Neuronal stem cell (in vitro differentiated cells): Measurements from ENCODE around the gene IL5RA.

Source experiments
- DNase-seq: peaks from one replicate; pipeline ENCODE4 v3.0.0-alpha.2; 2013; ENCODE audit warnings: low spot score
- H2AFZ ChIP-seq: one replicate; pipeline ENCODE4 v1.6.1; 2013; ENCODE audit warnings: mild to moderate bottlenecking, low read length, inconsistent platforms
- H2AK5ac ChIP-seq: 2 replicates; pipeline ENCODE4 v1.6.1; 2013; ENCODE audit warnings: low read depth, mild to moderate bottlenecking, inconsistent platforms, low read length, moderate library complexity, mixed read lengths
- H2BK120ac ChIP-seq: 2 replicates; pipeline ENCODE4 v1.6.1; 2013; ENCODE audit warnings: low read depth, mild to moderate bottlenecking, inconsistent platforms, low read length, moderate library complexity, mixed read lengths
- H2BK12ac ChIP-seq: one replicate; pipeline ENCODE4 v1.6.1; 2013; ENCODE audit warnings: low read length, inconsistent platforms
- H2BK15ac ChIP-seq: 2 replicates; pipeline ENCODE4 v1.6.1; 2013; ENCODE audit warnings: mild to moderate bottlenecking, low read length, inconsistent platforms, mixed read lengths
- H2BK5ac ChIP-seq: one replicate; pipeline ENCODE4 v1.6.1; 2013; ENCODE audit warnings: inconsistent platforms, mild to moderate bottlenecking, low read length, moderate library complexity
- H3K14ac ChIP-seq: one replicate; pipeline ENCODE4 v1.6.1; 2013; ENCODE audit warnings: low read length, inconsistent platforms
- H3K18ac ChIP-seq: 2 replicates; pipeline ENCODE4 v1.6.1; 2013; ENCODE audit warnings: low read length, inconsistent platforms
- H3K23ac ChIP-seq: 2 replicates; pipeline ENCODE4 v1.6.1; 2013; ENCODE audit warnings: low read depth, mild to moderate bottlenecking, mixed read lengths, low read length, inconsistent platforms; ENCODE audit not compliant: poor library complexity
- H3K27ac ChIP-seq: replicated peaks from 3 replicates; pipeline ENCODE4 v1.5.1; 2013; ENCODE audit warnings: low read length, inconsistent platforms
- H3K27me3 ChIP-seq, 3 experiments: 2 replicates each; pipeline ENCODE4 v1.6.1; 2013; ENCODE audit warnings: low read length in 3 of 3, mild to moderate bottlenecking in 2 of 3, inconsistent platforms in 1 of 3, low read depth in 1 of 3, mixed read lengths in 1 of 3, moderate library complexity in 1 of 3; ENCODE audit not compliant: control insufficient read depth in 3 of 3, insufficient read depth in 3 of 3
- H3K36me3 ChIP-seq, 2 donors: replicated peaks in 1 of 2; 2 replicates each; pipeline ENCODE4 v1.6.1; 2013; ENCODE audit warnings: low read length in 2 of 2; ENCODE audit not compliant: control insufficient read depth in 2 of 2, insufficient read depth in 2 of 2
- H3K4ac ChIP-seq: 2 replicates; pipeline ENCODE4 v1.6.1; 2013; ENCODE audit warnings: inconsistent platforms, mild to moderate bottlenecking, low read length, moderate library complexity
- H3K4me1 ChIP-seq, 2 donors: 1 replicate in 1 of 2; 2 replicates in 1 of 2; pipeline ENCODE4 v1.6.1; 2013; ENCODE audit warnings: low read length in 2 of 2, low read depth in 1 of 2; ENCODE audit not compliant: control insufficient read depth in 2 of 2, insufficient read depth in 1 of 2
- H3K4me2 ChIP-seq: one replicate; pipeline ENCODE4 v1.6.1; 2013; ENCODE audit warnings: mild to moderate bottlenecking, low read length, inconsistent platforms; ENCODE audit not compliant: insufficient read depth, poor library complexity, severe bottlenecking
- H3K4me3 ChIP-seq, 2 donors: 2 replicates each; pipeline ENCODE4 v1.5.1; 2013; ENCODE audit warnings: low read length in 2 of 2, mild to moderate bottlenecking in 2 of 2, inconsistent platforms in 1 of 2, moderate library complexity in 1 of 2
- H3K79me1 ChIP-seq: one replicate; pipeline ENCODE4 v1.6.1; 2013; ENCODE audit warnings: low read depth, mild to moderate bottlenecking, inconsistent platforms, low read length, moderate library complexity
- H3K9ac ChIP-seq: one replicate; pipeline ENCODE4 v1.6.1; 2013; ENCODE audit warnings: mild to moderate bottlenecking, low read depth, low read length, inconsistent platforms; ENCODE audit not compliant: poor library complexity
- H3K9me3 ChIP-seq, 2 donors: replicated peaks in 1 of 2; 2 replicates each; pipeline versions ENCODE3 to v1.6.1; 2013; ENCODE audit warnings: low read length in 2 of 2, mild to moderate bottlenecking in 2 of 2, inconsistent platforms in 1 of 2, low read depth in 1 of 2, mixed read lengths in 1 of 2, moderate library complexity in 1 of 2; ENCODE audit not compliant: control insufficient read depth in 2 of 2, insufficient read depth in 1 of 2
- H4K8ac ChIP-seq: one replicate; pipeline ENCODE4 v1.6.1; 2013; ENCODE audit warnings: low read depth, mild to moderate bottlenecking, inconsistent platforms, low read length, moderate library complexity
- H4K91ac ChIP-seq: one replicate; pipeline ENCODE4 v1.6.1; 2013; ENCODE audit warnings: low read length, low read depth, mild to moderate bottlenecking, inconsistent platforms; ENCODE audit not compliant: poor library complexity
- WGBS, 2 donors: extraction: QIAGEN DNeasy Blood & Tissue Kit; methylation state at CpG; one replicate each; pipeline ENCODE4 v1.1.7; 2013; ENCODE audit warnings: missing lambda C conversion rate in 2 of 2, mixed read lengths in 1 of 2; ENCODE audit not compliant: insufficient read length in 2 of 2, insufficient replicate concordance in 1 of 2; ENCODE audit errors: extremely low coverage in 2 of 2; 5-methylcytosine and 5-hydroxymethylcytosine counted together

The IL5RA gene

GRCh38 chr3:3134750-3135448 is 24.7 kb upstream of the IL5RA start:
- no peak for DNase-seq

GRCh38 chr3:3133500-3133899 is 23.3 kb upstream of the IL5RA start:
- WGBS, 2 donors, result no CpG with 5 or more reads among the region's 6 CpGs
- H3K4me3 ChIP-seq, result no peak overlapping the region
- H4K8ac ChIP-seq, result no peak overlapping the region
- H2AFZ ChIP-seq, result no peak overlapping the region
- H3K36me3 ChIP-seq, result peaks cover 8 to 87% of the 10 kb centered on the region in 2 donors
- H3K18ac ChIP-seq, result no peak overlapping the region
- H2BK5ac ChIP-seq, result no peak overlapping the region
- no peak overlapping the region for H3K4me2 ChIP-seq
- no peak overlapping the region for H4K91ac ChIP-seq
- no peak overlapping the region for H2BK15ac ChIP-seq
- H2BK120ac ChIP-seq, result no peak overlapping the region
- no peak overlapping the region for H3K23ac ChIP-seq
- peaks cover 0 to 15% of the 10 kb centered on the region in 2 donors for H3K9me3 ChIP-seq
- H3K27me3 ChIP-seq, result no peaks in the 10 kb centered on the region
- no peaks in the 10 kb centered on the region for H3K4me1 ChIP-seq
- no peak overlapping the region for H3K14ac ChIP-seq
- no peak overlapping the region for H2AK5ac ChIP-seq
- H3K27ac ChIP-seq, result no peak overlapping the region
- H2BK12ac ChIP-seq, result no peak overlapping the region
- no peak for DNase-seq
- H3K4ac ChIP-seq, result no peak overlapping the region
- H3K9ac ChIP-seq, result no peak overlapping the region
- H3K79me1 ChIP-seq, result no peaks in the 10 kb centered on the region

More at GRCh38 chr3:3134750-3135448, 24.7 kb upstream of the IL5RA start:
- Histone ChIP-seq H2AFZ (no peak overlapping the region), H4K91ac (no peak overlapping the region), H3K4ac (no peak overlapping the region), H3K14ac (no peak overlapping the region), H2BK12ac (no peak overlapping the region), H2AK5ac (no peak overlapping the region), H2BK5ac (no peak overlapping the region), H3K27me3 (no peaks in the 10 kb centered on the region), H2BK120ac (no peak overlapping the region), H3K9me3 (peaks cover 0 to 13% of the 10 kb centered on the region in 2 donors), H3K4me3 (no peak overlapping the region), H3K23ac (no peak overlapping the region), H3K79me1 (no peaks in the 10 kb centered on the region), H3K4me2 (no peak overlapping the region), H3K9ac (no peak overlapping the region), H3K36me3 (peaks cover 5 to 87% of the 10 kb centered on the region in 2 donors), H4K8ac (no peak overlapping the region), H3K4me1 (no peaks in the 10 kb centered on the region), H3K18ac (no peak overlapping the region), H3K27ac (no peak overlapping the region), H2BK15ac (no peak overlapping the region)
- no CpG with 5 or more reads among the region's 4 CpGs for WGBS, 2 donors

GRCh38 chr3:3129579-3129978 is 19.4 kb upstream of the IL5RA start:
- no peak overlapping the region for H3K4ac ChIP-seq
- H4K8ac ChIP-seq, result no peak overlapping the region
- no CpG with 5 or more reads among the region's 5 CpGs for WGBS, 2 donors
- H3K36me3 ChIP-seq, result peaks cover 8 to 49% of the 10 kb centered on the region in 2 donors
- no peak overlapping the region for H2BK5ac ChIP-seq
- no peak overlapping the region for H2BK120ac ChIP-seq
- H4K91ac ChIP-seq, result no peak overlapping the region
- peaks cover 0 to 15% of the 10 kb centered on the region in 2 donors for H3K9me3 ChIP-seq
- H3K4me2 ChIP-seq, result no peak overlapping the region
- H3K27me3 ChIP-seq, result no peaks in the 10 kb centered on the region
- H3K9ac ChIP-seq, result no peak overlapping the region
- peaks cover 2 to 4% of the 10 kb centered on the region in 2 donors for H3K4me1 ChIP-seq
- H2AFZ ChIP-seq, result no peak overlapping the region
- no peak overlapping the region for H3K4me3 ChIP-seq
- no peak overlapping the region for H3K18ac ChIP-seq
- peaks cover 10% of the 10 kb centered on the region for H3K79me1 ChIP-seq
- no peak overlapping the region for H2BK15ac ChIP-seq
- no peak overlapping the region for H2BK12ac ChIP-seq
- H2AK5ac ChIP-seq, result no peak overlapping the region
- no peak for DNase-seq
- no peak overlapping the region for H3K23ac ChIP-seq
- H3K27ac ChIP-seq, result no peak overlapping the region
- H3K14ac ChIP-seq, result no peak overlapping the region

GRCh38 chr3:3127432-3128010 is 17.3 kb upstream of the IL5RA start:
- Histone ChIP-seq H3K27me3 (no peaks in the 10 kb centered on the region), H2AK5ac (peak overlapping the region; percentile 70), H3K4me2 (peak overlapping the region; percentile 85), H2BK12ac (no peak overlapping the region), H3K14ac (peak overlapping the region; percentile 63), H3K4me3 (peak overlapping the region; percentile 92 to 93), H2AFZ (peak overlapping the region; percentile 92), H2BK120ac (no peak overlapping the region), H4K91ac (no peak overlapping the region), H2BK15ac (no peak overlapping the region), H3K4me1 (peaks cover 2 to 4% of the 10 kb centered on the region in 2 donors), H3K4ac (no peak overlapping the region), H3K79me1 (peaks cover 10% of the 10 kb centered on the region), H3K27ac (no peak overlapping the region), H3K23ac (peak overlapping the region; percentile 99), H3K9me3 (peaks cover 0 to 15% of the 10 kb centered on the region in 2 donors), H4K8ac (peak overlapping the region; percentile 65), H3K36me3 (peaks cover 8 to 29% of the 10 kb centered on the region in 2 donors), H3K9ac (peak overlapping the region; percentile 100), H3K18ac (peak overlapping the region; percentile 97), H2BK5ac (peak overlapping the region; percentile 91)
- WGBS, 2 donors, result no CpG with 5 or more reads among the region's 20 CpGs
- no peak for DNase-seq
